PC-3 (cell line): ENCODE results near the gene LIM2.

ENCODE experiments used
- EZH2 ChIP-seq: fragments of 300-600 bp; sonication (generic); IDR thresholded peaks from one replicate; pipeline ENCODE4 v1.6.1; 2017; ENCODE audit warnings: antibody characterized with exemption, mild to moderate bottlenecking, low read length; ENCODE audit not compliant: unreplicated experiment
- EZH2phosphoT487 ChIP-seq: fragments of 300-600 bp; sonication (generic); IDR thresholded peaks from 2 replicates; pipeline ENCODE4 v1.6.1; 2018; ENCODE audit warnings: mild to moderate bottlenecking, antibody characterized with exemption, low read length, borderline replicate concordance
- TF ChIP-seq, protein P1 (sequence below): fragments of 300-600 bp; sonication (generic); conservative IDR thresholded peaks from 2 replicates; pipeline ENCODE4 v1.5.1; 2017; ENCODE audit warnings: antibody characterized with exemption, low read depth, mild to moderate bottlenecking, low read length

- TF ChIP-seq, protein P1, sequence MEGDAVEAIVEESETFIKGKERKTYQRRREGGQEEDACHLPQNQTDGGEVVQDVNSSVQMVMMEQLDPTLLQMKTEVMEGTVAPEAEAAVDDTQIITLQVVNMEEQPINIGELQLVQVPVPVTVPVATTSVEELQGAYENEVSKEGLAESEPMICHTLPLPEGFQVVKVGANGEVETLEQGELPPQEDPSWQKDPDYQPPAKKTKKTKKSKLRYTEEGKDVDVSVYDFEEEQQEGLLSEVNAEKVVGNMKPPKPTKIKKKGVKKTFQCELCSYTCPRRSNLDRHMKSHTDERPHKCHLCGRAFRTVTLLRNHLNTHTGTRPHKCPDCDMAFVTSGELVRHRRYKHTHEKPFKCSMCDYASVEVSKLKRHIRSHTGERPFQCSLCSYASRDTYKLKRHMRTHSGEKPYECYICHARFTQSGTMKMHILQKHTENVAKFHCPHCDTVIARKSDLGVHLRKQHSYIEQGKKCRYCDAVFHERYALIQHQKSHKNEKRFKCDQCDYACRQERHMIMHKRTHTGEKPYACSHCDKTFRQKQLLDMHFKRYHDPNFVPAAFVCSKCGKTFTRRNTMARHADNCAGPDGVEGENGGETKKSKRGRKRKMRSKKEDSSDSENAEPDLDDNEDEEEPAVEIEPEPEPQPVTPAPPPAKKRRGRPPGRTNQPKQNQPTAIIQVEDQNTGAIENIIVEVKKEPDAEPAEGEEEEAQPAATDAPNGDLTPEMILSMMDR: no peak
- TF ChIP-seq EZH2 (no peak), EZH2phosphoT487 (no peak)
These were observed 15.6 kb downstream of the LIM2 start for GRCh38 chr19:51372021-51372648.
